ENCODE measurements around the gene GSTM5.
"Not testable (repeated sequence)": the region's sequence is repeated elsewhere in the genome, so short reads cannot be mapped to it uniquely, and the experiment has no call there.

Gene GSTM5

GRCh38 chr1:109711593-109712320 lies at the start of gene GSTM5:
Gene GSTM5 (plus strand): TSS chr1:109712251. CDS start chr1:109712313, 62 bp downstream.
- DNase-seq (ENCODE audit: low read depth) = not testable (repeated sequence)

- no peak for DNase-seq (ENCODE audit: low read depth)
These were observed 47.4 kb upstream of the GSTM5 start for GRCh38 chr1:109664671-109665070.

- no peak for DNase-seq (ENCODE audit: low read depth)
These were observed 44.5 kb upstream of the GSTM5 start, which contains the start of gene GSTM2 for GRCh38 chr1:109667452-109668122. Gene GSTM2 (plus strand): TSS chr1:109668057. CDS start chr1:109668116, 59 bp downstream.

- no peak for DNase-seq (ENCODE audit: low read depth)
These were observed 43.8 kb upstream of the GSTM5 start for GRCh38 chr1:109668123-109668775.

GRCh38 chr1:109669246-109669948 lies 42.7 kb upstream of the GSTM5 start:
- no peak for DNase-seq (ENCODE audit: low read depth)

GRCh38 chr1:109669949-109670302 lies 42.1 kb upstream of the GSTM5 start:
- not testable (repeated sequence) for DNase-seq (ENCODE audit: low read depth)

GRCh38 chr1:109671067-109671466 lies 41.0 kb upstream of the GSTM5 start:
- no peak for DNase-seq (ENCODE audit: low read depth)

GRCh38 chr1:109673861-109674260 lies 38.2 kb upstream of the GSTM5 start:
- not testable (repeated sequence) for DNase-seq (ENCODE audit: low read depth)

GRCh38 chr1:109676683-109677381 lies 35.2 kb upstream of the GSTM5 start:
- DNase-seq (ENCODE audit: low read depth) = not testable (repeated sequence)

GRCh38 chr1:109677459-109677858 lies 34.6 kb upstream of the GSTM5 start:
- no peak for DNase-seq (ENCODE audit: low read depth)

GRCh38 chr1:109678637-109679036 lies 33.4 kb upstream of the GSTM5 start:
- not testable (repeated sequence) for DNase-seq (ENCODE audit: low read depth)

GRCh38 chr1:109684777-109685176 lies 27.3 kb upstream of the GSTM5 start:
- not testable (repeated sequence) for DNase-seq (ENCODE audit: low read depth)

- DNase-seq (ENCODE audit: low read depth) = not testable (repeated sequence)
These were observed 26.7 kb upstream of the GSTM5 start for GRCh38 chr1:109685399-109685798.

GRCh38 chr1:109685890-109686289 lies 26.2 kb upstream of the GSTM5 start:
- not testable (repeated sequence) for DNase-seq (ENCODE audit: low read depth)

- not testable (repeated sequence) for DNase-seq (ENCODE audit: low read depth)
These were observed 24.9 kb upstream of the GSTM5 start for GRCh38 chr1:109687109-109687508.

GRCh38 chr1:109687641-109688499 lies 24.2 kb upstream of the GSTM5 start, which contains the start of gene GSTM1:
Gene GSTM1 (plus strand): TSS chr1:109687817. CDS start chr1:109687874, 57 bp downstream.
- no peak for DNase-seq (ENCODE audit: low read depth)

GRCh38 chr1:109689844-109690405 lies 22.1 kb upstream of the GSTM5 start:
- DNase-seq (ENCODE audit: low read depth) = no peak

GRCh38 chr1:109691759-109692158 lies 20.3 kb upstream of the GSTM5 start:
- DNase-seq (ENCODE audit: low read depth) = no peak

- not testable (repeated sequence) for DNase-seq (ENCODE audit: low read depth)
These were observed 17.7 kb upstream of the GSTM5 start for GRCh38 chr1:109694400-109694799.

- DNase-seq (ENCODE audit: low read depth) = not testable (repeated sequence)
These were observed 16.9 kb upstream of the GSTM5 start for GRCh38 chr1:109695138-109695537.

All from HS-5 (cell line).